CD8-positive, alpha-beta memory T cell (primary cell): ENCODE measurements around the gene SEC22A. TPM values are rescaled to one million over a fixed set of nuclear protein-coding genes. Genes with fewer than 3 reads are reported as not detected.
A peak's percentile ranks its signal among the peaks of the same experiment; 100 is the strongest.

Experiments used
- CTCF ChIA-PET: fragments of 350-600 bp; sonication (Branson Sonifier 250); formaldehyde crosslinking; loops from one replicate; lab custom pipeline; 2021; ENCODE audit warnings: antibody characterized with exemption; lab: Charles Lee
- POLR2A ChIA-PET: fragments of 350-600 bp; sonication (Branson Sonifier 250); formaldehyde crosslinking; loops from one replicate; lab custom pipeline; 2021; ENCODE audit warnings: antibody characterized with exemption; lab: Charles Lee
- DNase-seq, 5 donors: peaks; one replicate each; pipeline versions ENCODE4 v3.0.0 to v3.0.0-alpha.2; 2020 to 2022; ENCODE audit warnings: mixed read lengths in 1 of 5
- H3K27ac ChIP-seq: one replicate; pipeline ENCODE4 v1.7.0; 2013; ENCODE audit warnings: low read depth, mild to moderate bottlenecking, low read length, moderate library complexity
- H3K27me3 ChIP-seq: 2 replicates; pipeline ENCODE4 v1.7.0; 2013; ENCODE audit warnings: low read length, mild to moderate bottlenecking; ENCODE audit not compliant: insufficient read depth, poor library complexity, severe bottlenecking
- H3K36me3 ChIP-seq: 2 replicates; pipeline ENCODE4 v1.7.0; 2013; ENCODE audit warnings: mild to moderate bottlenecking, low read length, moderate library complexity; ENCODE audit not compliant: insufficient read depth
- H3K4me1 ChIP-seq: 2 replicates; pipeline ENCODE4 v1.7.0; 2013; ENCODE audit warnings: mild to moderate bottlenecking, low read length, moderate library complexity; ENCODE audit not compliant: insufficient read depth
- H3K4me3 ChIP-seq: 2 replicates; pipeline ENCODE4 v1.7.0; 2013; ENCODE audit warnings: mild to moderate bottlenecking, low read length
- H3K9me3 ChIP-seq: 2 replicates; pipeline ENCODE4 v1.7.0; 2013; ENCODE audit warnings: mild to moderate bottlenecking, low read length
- H3K27ac Mint-ChIP-seq, 8 donors: one replicate each; pipeline ENCODE4 v1.8.0; 2020 to 2021; ENCODE audit warnings: mixed read lengths in 8 of 8, mild to moderate bottlenecking in 6 of 8, inconsistent platforms in 3 of 8, moderate library complexity in 3 of 8
- H3K27me3 Mint-ChIP-seq, 2 donors: one replicate each; pipeline ENCODE4 v1.8.0; 2020 to 2021; ENCODE audit warnings: mixed read lengths in 2 of 2, mild to moderate bottlenecking in 1 of 2, moderate library complexity in 1 of 2
- H3K36me3 Mint-ChIP-seq, 3 donors: one replicate each; pipeline ENCODE4 v1.8.0; 2020 to 2021; ENCODE audit warnings: mixed read lengths in 3 of 3, inconsistent platforms in 1 of 3, mild to moderate bottlenecking in 1 of 3
- H3K4me1 Mint-ChIP-seq, 3 donors: one replicate each; pipeline ENCODE4 v1.8.0; 2020 to 2021; ENCODE audit warnings: mixed read lengths in 3 of 3, inconsistent platforms in 1 of 3, mild to moderate bottlenecking in 1 of 3
- H3K4me3 Mint-ChIP-seq, 7 donors: one replicate each; pipeline ENCODE4 v1.8.0; 2020 to 2021; ENCODE audit warnings: mixed read lengths in 7 of 7, mild to moderate bottlenecking in 6 of 7, moderate library complexity in 4 of 7, inconsistent platforms in 2 of 7
- H3K9me3 Mint-ChIP-seq, 5 donors: one replicate each; pipeline ENCODE4 v1.8.0; 2020 to 2022; ENCODE audit warnings: mixed read lengths in 5 of 5, mild to moderate bottlenecking in 3 of 5, moderate library complexity in 2 of 5, inconsistent platforms in 1 of 5
- polyA plus RNA-seq: library from polyadenylated mRNA; unstranded; fragments of 300-500 nt; fragmentation: Illumina TruSeq; gene quantifications from one replicate; pipeline ENCODE4 v1.2.3, GENCODE V29; 2021
- total RNA-seq, 2 experiments: library from RNA; stranded (reverse); gene quantifications; one replicate each; pipeline ENCODE4 v1.2.3, GENCODE V29; 2021

SEC22A gene, protein sequence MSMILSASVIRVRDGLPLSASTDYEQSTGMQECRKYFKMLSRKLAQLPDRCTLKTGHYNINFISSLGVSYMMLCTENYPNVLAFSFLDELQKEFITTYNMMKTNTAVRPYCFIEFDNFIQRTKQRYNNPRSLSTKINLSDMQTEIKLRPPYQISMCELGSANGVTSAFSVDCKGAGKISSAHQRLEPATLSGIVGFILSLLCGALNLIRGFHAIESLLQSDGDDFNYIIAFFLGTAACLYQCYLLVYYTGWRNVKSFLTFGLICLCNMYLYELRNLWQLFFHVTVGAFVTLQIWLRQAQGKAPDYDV
- 10 to 100 TPM; 19.3 to 21.6 TPM for total RNA-seq
- polyA plus RNA-seq: 12.7 TPM

GRCh38 chr3:123201557-123202427, at the start of gene SEC22A:
Gene SEC22A, plus strand, starts transcription at chr3:123201943. Its CDS starts 7,275 bp downstream, at chr3:123209218.
- peaks cover 21 to 39% (median 24%) of the 10 kb centered on the region in 3 donors for H3K4me1 Mint-ChIP-seq
- H3K4me3 Mint-ChIP-seq: peak within 1 kb of the TSS; percentile 84 to 95 (median 91)
- Histone ChIP-seq H3K27ac (peak within 1 kb of the TSS; percentile 98), H3K36me3 (no peaks in the 10 kb centered on the region), H3K27me3 (no peaks in the 10 kb centered on the region), H3K4me3 (peak within 1 kb of the TSS; percentile 89), H3K4me1 (peaks cover 24% of the 10 kb centered on the region), H3K9me3 (no peaks in the 10 kb centered on the region)
- peak within 1 kb of the TSS; percentile 94 to 100 (median 98) for H3K27ac Mint-ChIP-seq
- H3K27me3 Mint-ChIP-seq: peaks cover 2 to 13% of the 10 kb centered on the region in 2 donors
- H3K9me3 Mint-ChIP-seq: peaks cover 0 to 13% (median 2%) of the 10 kb centered on the region in 5 donors
- peak; percentile 94 to 98 (median 96) for DNase-seq
- CTCF ChIA-PET: no interaction called here
- peaks cover 0 to 11% (median 8%) of the 10 kb centered on the region in 3 donors for H3K36me3 Mint-ChIP-seq
- POLR2A ChIA-PET: interaction anchor here (0.6 to 1.3 kb wide), 7 partner anchors 9 to 1657 kb away, joined by 3 to 4 read pairs (median 3); partner anchors contain the start of genes FAM162A and POLQ

- peaks cover 10 to 24% (median 15%) of the 10 kb centered on the region in 3 donors for H3K36me3 Mint-ChIP-seq
- H3K27me3 Mint-ChIP-seq: peaks cover 0 to 1% of the 10 kb centered on the region in 2 donors
- no peak overlapping the region for H3K4me3 Mint-ChIP-seq
- no peak overlapping the region for H3K27ac ChIP-seq
- H3K36me3 ChIP-seq: no peaks in the 10 kb centered on the region
- no peaks in the 10 kb centered on the region for H3K4me1 ChIP-seq
- H3K9me3 ChIP-seq: peaks cover 9% of the 10 kb centered on the region
- H3K4me1 Mint-ChIP-seq: peaks cover 0 to 7% (median 0%) of the 10 kb centered on the region in 3 donors
- H3K9me3 Mint-ChIP-seq: peaks cover 0 to 9% (median 5%) of the 10 kb centered on the region in 5 donors
- CTCF ChIA-PET: no interaction called here
- peak overlapping the region in 6 of 8 donors; percentile 52 to 97 (median 71) for H3K27ac Mint-ChIP-seq
- H3K27me3 ChIP-seq: no peaks in the 10 kb centered on the region
- DNase-seq: no peak
- no peak overlapping the region for H3K4me3 ChIP-seq
- POLR2A ChIA-PET: no interaction called here
These were observed 49.1 kb upstream of the SEC22A start for GRCh38 chr3:123152687-123153086.

GRCh38 chr3:123153125-123154019, 48.4 kb upstream of the SEC22A start:
- peaks cover 0 to 1% of the 10 kb centered on the region in 2 donors for H3K27me3 Mint-ChIP-seq
- no peaks in the 10 kb centered on the region for H3K36me3 ChIP-seq
- peaks cover 14 to 24% (median 17%) of the 10 kb centered on the region in 3 donors for H3K36me3 Mint-ChIP-seq
- H3K27ac ChIP-seq: no peak overlapping the region
- no peaks in the 10 kb centered on the region for H3K27me3 ChIP-seq
- CTCF ChIA-PET: interaction anchor here (1.5 kb wide), 1 partner anchor 9 kb away, joined by 3 read pairs; no protein-coding TSS in a partner anchor
- no peak for DNase-seq
- H3K4me3 Mint-ChIP-seq: no peak overlapping the region
- peak overlapping the region in 3 of 8 donors; percentile 21 to 69 (median 54) for H3K27ac Mint-ChIP-seq
- H3K4me1 Mint-ChIP-seq: peaks cover 0 to 7% (median 0%) of the 10 kb centered on the region in 3 donors
- no peak overlapping the region for H3K4me3 ChIP-seq
- POLR2A ChIA-PET: no interaction called here
- no peaks in the 10 kb centered on the region for H3K4me1 ChIP-seq
- peaks cover 0 to 9% (median 5%) of the 10 kb centered on the region in 5 donors for H3K9me3 Mint-ChIP-seq
- peaks cover 9% of the 10 kb centered on the region for H3K9me3 ChIP-seq

DNA sequence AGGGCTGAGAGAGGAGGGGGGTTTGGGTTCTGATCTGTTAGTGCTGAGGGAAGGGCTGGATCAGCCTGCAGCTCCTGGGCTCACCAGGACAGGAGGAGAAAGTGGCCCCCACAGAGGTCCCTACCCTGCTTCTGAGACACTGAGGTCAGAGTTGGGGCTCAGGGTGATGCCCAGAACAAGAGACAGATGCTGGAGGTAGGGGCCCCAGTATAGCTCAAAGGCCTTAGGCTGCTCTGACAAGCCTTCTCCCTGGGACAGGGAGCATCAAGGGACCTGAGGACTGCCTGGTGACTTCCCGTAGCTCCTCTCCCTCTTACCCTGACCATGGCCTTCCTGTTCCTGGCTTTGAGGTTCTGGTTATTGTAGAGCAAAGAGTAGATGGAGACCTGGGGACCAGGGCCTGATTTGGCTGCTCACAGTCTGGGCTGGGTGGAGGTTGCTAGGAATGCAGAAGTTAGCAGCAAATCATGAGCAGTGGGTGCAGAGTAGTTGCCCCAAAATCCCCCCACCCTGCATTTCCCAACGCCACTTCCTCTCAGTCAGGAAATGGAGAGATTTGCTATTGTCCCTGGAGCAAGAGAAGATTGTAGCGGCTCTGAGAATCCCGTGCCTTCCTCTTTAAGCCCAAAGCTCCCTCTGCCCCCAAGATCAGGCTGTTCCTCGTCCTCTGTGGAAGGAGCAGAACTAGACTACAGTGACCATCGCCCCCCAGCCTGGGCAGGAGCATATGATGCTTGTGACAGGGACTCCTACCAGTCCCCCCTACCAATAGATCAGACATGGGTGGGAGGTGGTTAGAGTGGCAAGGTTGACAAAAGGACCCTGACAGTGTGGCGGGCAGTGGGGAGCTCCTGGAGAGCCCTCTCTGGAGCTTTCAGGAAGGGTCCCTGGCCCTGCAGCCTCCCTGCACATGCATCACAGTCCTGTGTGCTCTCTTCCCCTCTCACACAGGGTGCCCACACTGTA, 47.4 kb upstream of the SEC22A start:
- peaks cover 0 to 8% (median 3%) of the 10 kb centered on the region in 5 donors for H3K9me3 Mint-ChIP-seq
- H3K27me3 Mint-ChIP-seq: peaks cover 0 to 1% of the 10 kb centered on the region in 2 donors
- ChIA-PET CTCF (interaction anchor here (1.5 kb wide), 1 partner anchor 10 kb away, joined by 3 read pairs; no protein-coding TSS in a partner anchor), POLR2A (no interaction called here)
- H3K27ac ChIP-seq: no peak overlapping the region
- H3K4me3 Mint-ChIP-seq: no peak overlapping the region
- no peak overlapping the region for H3K4me3 ChIP-seq
- H3K27me3 ChIP-seq: no peaks in the 10 kb centered on the region
- no peak for DNase-seq
- no peak overlapping the region for H3K27ac Mint-ChIP-seq
- H3K36me3 Mint-ChIP-seq: peaks cover 10 to 16% (median 11%) of the 10 kb centered on the region in 3 donors
- peaks cover 0 to 7% (median 0%) of the 10 kb centered on the region in 3 donors for H3K4me1 Mint-ChIP-seq
- H3K9me3 ChIP-seq: peaks cover 9% of the 10 kb centered on the region
- H3K4me1 ChIP-seq: no peaks in the 10 kb centered on the region
- H3K36me3 ChIP-seq: no peaks in the 10 kb centered on the region

DNA sequence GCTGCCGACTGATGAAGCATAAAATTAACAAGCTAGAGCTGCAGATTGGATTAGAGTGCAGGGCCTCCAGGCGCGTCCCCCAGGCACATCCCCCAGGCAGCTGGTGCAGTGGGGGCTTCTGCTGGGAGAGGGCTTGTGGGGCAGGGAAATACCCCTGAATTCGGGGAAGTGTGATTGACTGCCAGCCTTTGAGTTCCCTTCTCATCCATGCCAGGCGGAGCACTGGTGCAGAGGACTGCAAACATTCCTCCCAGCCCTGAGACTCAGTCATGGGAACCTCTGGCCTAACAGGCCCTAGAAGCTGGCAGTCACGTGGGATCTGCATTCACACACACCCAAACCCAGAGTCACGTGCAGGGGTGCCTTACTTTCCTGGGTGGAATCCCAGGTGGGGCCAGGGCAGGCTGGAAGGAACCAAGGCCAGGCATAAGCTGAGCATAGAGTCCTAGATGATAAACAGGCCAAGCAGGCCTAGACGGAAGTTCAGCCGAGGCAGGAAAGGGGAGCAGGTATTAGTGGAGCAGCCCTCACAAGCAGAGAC, 46.2 kb upstream of the SEC22A start:
- Histone ChIP-seq H3K27ac (no peak overlapping the region), H3K9me3 (peaks cover 9% of the 10 kb centered on the region), H3K4me1 (no peaks in the 10 kb centered on the region), H3K4me3 (no peak overlapping the region), H3K36me3 (no peaks in the 10 kb centered on the region), H3K27me3 (no peaks in the 10 kb centered on the region)
- H3K9me3 Mint-ChIP-seq: peaks cover 0 to 8% (median 3%) of the 10 kb centered on the region in 5 donors
- H3K4me3 Mint-ChIP-seq: no peak overlapping the region
- H3K4me1 Mint-ChIP-seq: peaks cover 0 to 7% (median 0%) of the 10 kb centered on the region in 3 donors
- H3K36me3 Mint-ChIP-seq: peaks cover 12 to 15% (median 13%) of the 10 kb centered on the region in 3 donors
- H3K27me3 Mint-ChIP-seq: peaks cover 0 to 1% of the 10 kb centered on the region in 2 donors
- ChIA-PET CTCF (no interaction called here), POLR2A (no interaction called here)
- H3K27ac Mint-ChIP-seq: peak overlapping the region in 1 of 8 donors; percentile 33
- DNase-seq: no peak

DNA sequence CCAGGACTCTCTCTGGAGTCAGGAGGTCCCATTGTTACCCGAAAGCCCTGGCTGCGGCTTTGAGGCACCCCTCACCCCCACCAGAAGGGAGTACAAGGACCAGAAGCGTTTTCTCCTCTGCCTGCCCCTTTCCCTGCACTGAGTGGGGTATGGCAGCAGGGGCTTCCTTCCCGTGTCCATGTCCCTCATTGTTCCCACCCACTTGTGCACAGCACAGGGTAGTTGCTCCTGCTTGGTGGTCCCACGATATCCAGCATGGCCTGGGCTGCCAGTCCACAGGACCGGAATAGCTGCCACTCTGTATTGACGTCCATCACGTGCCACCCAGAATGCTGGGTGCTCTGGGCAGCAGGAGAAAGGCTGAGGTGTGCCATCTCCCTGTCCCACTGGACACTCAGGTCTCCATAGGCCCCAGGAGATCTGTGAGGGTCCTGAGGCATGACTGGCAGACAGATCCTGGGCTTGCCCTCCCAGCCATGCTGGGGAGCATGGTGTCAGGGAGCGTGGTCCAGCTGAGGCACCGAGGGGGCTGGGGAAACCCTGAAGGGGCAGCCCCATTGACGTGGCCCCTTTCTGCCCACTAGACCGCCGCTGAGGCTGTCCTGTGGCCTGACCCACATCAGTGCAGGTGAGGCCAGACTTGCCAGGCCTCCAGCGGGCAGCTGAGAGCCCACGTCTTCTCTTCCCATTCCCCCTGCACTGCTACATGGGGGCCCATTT, 45.3 kb upstream of the SEC22A start:
- Mint-ChIP-seq H3K36me3 (peaks cover 8 to 22% (median 13%) of the 10 kb centered on the region in 3 donors), H3K27ac (peak overlapping the region in 1 of 8 donors; percentile 36), H3K27me3 (peaks cover 0 to 1% of the 10 kb centered on the region in 2 donors), H3K4me3 (no peak overlapping the region), H3K9me3 (peaks cover 0 to 7% (median 3%) of the 10 kb centered on the region in 5 donors), H3K4me1 (peaks cover 0 to 4% (median 0%) of the 10 kb centered on the region in 3 donors)
- POLR2A ChIA-PET: no interaction called here
- Histone ChIP-seq H3K4me3 (no peak overlapping the region), H3K27ac (no peak overlapping the region), H3K36me3 (no peaks in the 10 kb centered on the region), H3K27me3 (no peaks in the 10 kb centered on the region), H3K4me1 (no peaks in the 10 kb centered on the region), H3K9me3 (peaks cover 5% of the 10 kb centered on the region)
- no peak for DNase-seq
- CTCF ChIA-PET: no interaction called here
